HG02759 (cell line): ENCODE measurements around the gene DNM1L.
"Not testable (repeated sequence)": the region's sequence is repeated elsewhere in the genome, so short reads cannot be mapped to it uniquely, and the experiment has no call there.

Experiments
- ATAC-seq: cut with Tn5 transposase; IDR thresholded peaks from one replicate; pipeline ENCODE4 v1.9.1; 2021; ENCODE audit warnings: mild to moderate bottlenecking, moderate library complexity; ENCODE audit not compliant: unreplicated experiment

The DNM1L gene

GRCh38 chr12:32695787-32696186 lies 16.7 kb downstream of the DNM1L start:
- ATAC-seq = no peak

GRCh38 chr12:32697445-32697844 lies 18.3 kb downstream of the DNM1L start:
- ATAC-seq = no peak

- no peak for ATAC-seq
Measured at GRCh38 chr12:32698285-32698684, 19.2 kb downstream of the DNM1L start.

GRCh38 chr12:32699437-32699836 lies 20.3 kb downstream of the DNM1L start:
- ATAC-seq = not testable (repeated sequence)

GRCh38 chr12:32702473-32702872 lies 23.4 kb downstream of the DNM1L start:
- ATAC-seq = no peak

- no peak for ATAC-seq
Measured at GRCh38 chr12:32702946-32703345, 23.8 kb downstream of the DNM1L start.

- ATAC-seq = no peak
Measured at GRCh38 chr12:32705783-32706182, 26.7 kb downstream of the DNM1L start.

GRCh38 chr12:32706335-32707024 lies 27.4 kb downstream of the DNM1L start:
- ATAC-seq = no peak

GRCh38 chr12:32708926-32709325 lies 29.8 kb downstream of the DNM1L start:
- no peak for ATAC-seq

- ATAC-seq = no peak
Measured at GRCh38 chr12:32714772-32715171, 35.7 kb downstream of the DNM1L start.

GRCh38 chr12:32718926-32719325 lies 39.8 kb downstream of the DNM1L start:
- ATAC-seq = no peak

GRCh38 chr12:32725308-32725707 lies 46.2 kb downstream of the DNM1L start:
- not testable (repeated sequence) for ATAC-seq

- no peak for ATAC-seq
Measured at GRCh38 chr12:32726286-32726685, 47.2 kb downstream of the DNM1L start.

- no peak for ATAC-seq
Measured at GRCh38 chr12:32727237-32727636, 48.1 kb downstream of the DNM1L start.

GRCh38 chr12:32734952-32735351 lies 55.9 kb downstream of the DNM1L start:
- no peak for ATAC-seq

GRCh38 chr12:32736445-32736844 lies 57.3 kb downstream of the DNM1L start:
- no peak for ATAC-seq

- ATAC-seq = no peak
Measured at GRCh38 chr12:32737715-32738114, 58.6 kb downstream of the DNM1L start.

GRCh38 chr12:32739279-32739678 lies 60.2 kb downstream of the DNM1L start:
- no peak for ATAC-seq

- no peak for ATAC-seq
Measured at GRCh38 chr12:32742133-32742532, 63.0 kb downstream of the DNM1L start.

GRCh38 chr12:32743264-32743663 lies 64.2 kb downstream of the DNM1L start:
- no peak for ATAC-seq

- ATAC-seq = no peak
Measured at GRCh38 chr12:32753605-32754004, 74.5 kb downstream of the DNM1L start.

- no peak for ATAC-seq
Measured at GRCh38 chr12:32754111-32754510, 75.0 kb downstream of the DNM1L start.

GRCh38 chr12:32755051-32755653 lies 76.1 kb downstream of the DNM1L start:
- ATAC-seq = peak; percentile 72
